SU-DHL-6 (cell line): ENCODE results near the gene ERBB4.

Source experiments
- H2AFZ ChIP-seq: fragments of 200-600 bp; sonication (generic); 2 replicates; pipeline ENCODE4 v1.6.1; 2014; ENCODE audit warnings: low read depth, mild to moderate bottlenecking, moderate library complexity, mixed read lengths, antibody characterized with exemption, low read length; ENCODE audit not compliant: severe bottlenecking
- H3F3A ChIP-seq: fragments of 200-600 bp; shearing (Covaris generic); 2 replicates; pipeline ENCODE4 v1.6.0; 2016; ENCODE audit warnings: antibody characterized with exemption, mild to moderate bottlenecking; ENCODE audit not compliant: insufficient read depth
- H3K27ac ChIP-seq: fragments of 200-600 bp; sonication (generic); 2 replicates; pipeline ENCODE4 v1.5.1; 2016; ENCODE audit warnings: low read depth, mild to moderate bottlenecking, low read length, moderate library complexity, mixed read lengths
- H3K27me3 ChIP-seq: fragments of 200-600 bp; sonication (generic), shearing (Covaris generic); 2 replicates; pipeline ENCODE4 v1.6.0; 2014; ENCODE audit warnings: mild to moderate bottlenecking, low read length
- H3K36me3 ChIP-seq: fragments of 200-600 bp; sonication (generic); 2 replicates; pipeline ENCODE4 v1.6.1; 2014; ENCODE audit warnings: mild to moderate bottlenecking, low read length, mixed read lengths
- H3K4me2 ChIP-seq: fragments of 300-600, 200-600 bp; shearing (Covaris generic), sonication (generic); 2 replicates; pipeline ENCODE4 v1.6.0; 2014; ENCODE audit warnings: low read length, low read depth, mild to moderate bottlenecking; ENCODE audit not compliant: poor library complexity, severe bottlenecking
- H3K4me3 ChIP-seq: fragments of 200-600 bp; sonication (generic); 2 replicates; pipeline ENCODE4 v1.5.1; 2014; ENCODE audit warnings: antibody characterized with exemption, low read length, mild to moderate bottlenecking, mixed read lengths; ENCODE audit not compliant: insufficient read depth, poor library complexity, severe bottlenecking
- H3K79me2 ChIP-seq: fragments of 200-600 bp; sonication (generic); 2 replicates; pipeline ENCODE4 v1.6.1; 2014; ENCODE audit warnings: mild to moderate bottlenecking, low read length, moderate library complexity; ENCODE audit not compliant: insufficient read depth
- H3K9ac ChIP-seq: fragments of 200-600 bp; sonication (generic); 2 replicates; pipeline ENCODE4 v1.7.0; 2014; ENCODE audit warnings: mild to moderate bottlenecking, low read length
- H3K9me2 ChIP-seq: fragments of 200-600 bp; sonication (generic); replicated peaks from 2 replicates; pipeline ENCODE4 v1.6.1; 2014; ENCODE audit warnings: low read length; ENCODE audit not compliant: insufficient read depth
- H3K9me3 ChIP-seq: fragments of 200-600 bp; sonication (generic); 2 replicates; pipeline ENCODE4 v1.6.1; 2014; ENCODE audit warnings: low read length, mixed read lengths; ENCODE audit not compliant: insufficient read depth
- H4K20me1 ChIP-seq: fragments of 200-600 bp; sonication (generic); 2 replicates; pipeline ENCODE4 v1.6.1; 2014; ENCODE audit warnings: low read depth, mild to moderate bottlenecking, antibody characterized with exemption, low read length, moderate library complexity, mixed read lengths
- CTCF ChIP-seq: fragments of 200-600 bp; sonication (generic); IDR thresholded peaks from one replicate; pipeline ENCODE4 v1.5.1; 2017; ENCODE audit warnings: antibody characterized with exemption, mild to moderate bottlenecking, low read length, moderate library complexity; ENCODE audit not compliant: insufficient read depth, poor library complexity, severe bottlenecking
- EZH2phosphoT487 ChIP-seq: fragments of 200-600 bp; sonication (generic), shearing (Covaris generic); conservative IDR thresholded peaks from 2 replicates; pipeline ENCODE4 v1.6.1; 2018; ENCODE audit warnings: mild to moderate bottlenecking, antibody characterized with exemption, low read length, moderate library complexity, mixed read lengths

Gene ERBB4

GRCh38 chr2:211328126-211328525, 1210.5 kb downstream of the ERBB4 start:
- Histone ChIP-seq H3K9me3 (no peaks in the 10 kb centered on the region), H3K9me2 (no peaks in the 10 kb centered on the region), H3K4me2 (no peak overlapping the region), H3K9ac (no peak overlapping the region), H3K27ac (no peak overlapping the region), H3K4me3 (no peak overlapping the region), H2AFZ (no peak overlapping the region), H3K36me3 (no peaks in the 10 kb centered on the region), H3K27me3 (no peaks in the 10 kb centered on the region), H3K79me2 (no peaks in the 10 kb centered on the region), H4K20me1 (no peaks in the 10 kb centered on the region), H3F3A (no peaks in the 10 kb centered on the region)
- TF ChIP-seq EZH2phosphoT487 (no peak), CTCF (no peak)
